Measurements from ENCODE around the gene GPATCH2.

Gene GPATCH2

DNA sequence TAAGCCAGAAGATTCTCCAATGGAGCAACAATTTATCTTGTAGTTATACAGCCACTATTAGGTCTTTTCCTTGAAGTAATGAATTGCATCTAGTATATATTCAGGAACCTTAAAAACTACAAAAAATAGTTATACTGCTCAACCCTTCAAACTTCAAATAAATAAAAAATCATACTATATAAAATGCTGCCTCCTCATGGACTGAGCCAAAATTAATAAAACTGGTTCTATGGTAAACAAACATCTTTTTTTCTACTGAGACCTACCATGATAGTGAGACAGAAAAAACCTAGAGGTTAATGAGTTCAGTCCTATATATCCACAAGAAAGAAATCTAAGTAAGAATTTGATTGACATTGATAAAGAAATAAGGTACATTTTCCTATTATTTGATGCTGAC lies 67.7 kb downstream of the GPATCH2 start:
- TF ChIP-seq, protein P1, sequence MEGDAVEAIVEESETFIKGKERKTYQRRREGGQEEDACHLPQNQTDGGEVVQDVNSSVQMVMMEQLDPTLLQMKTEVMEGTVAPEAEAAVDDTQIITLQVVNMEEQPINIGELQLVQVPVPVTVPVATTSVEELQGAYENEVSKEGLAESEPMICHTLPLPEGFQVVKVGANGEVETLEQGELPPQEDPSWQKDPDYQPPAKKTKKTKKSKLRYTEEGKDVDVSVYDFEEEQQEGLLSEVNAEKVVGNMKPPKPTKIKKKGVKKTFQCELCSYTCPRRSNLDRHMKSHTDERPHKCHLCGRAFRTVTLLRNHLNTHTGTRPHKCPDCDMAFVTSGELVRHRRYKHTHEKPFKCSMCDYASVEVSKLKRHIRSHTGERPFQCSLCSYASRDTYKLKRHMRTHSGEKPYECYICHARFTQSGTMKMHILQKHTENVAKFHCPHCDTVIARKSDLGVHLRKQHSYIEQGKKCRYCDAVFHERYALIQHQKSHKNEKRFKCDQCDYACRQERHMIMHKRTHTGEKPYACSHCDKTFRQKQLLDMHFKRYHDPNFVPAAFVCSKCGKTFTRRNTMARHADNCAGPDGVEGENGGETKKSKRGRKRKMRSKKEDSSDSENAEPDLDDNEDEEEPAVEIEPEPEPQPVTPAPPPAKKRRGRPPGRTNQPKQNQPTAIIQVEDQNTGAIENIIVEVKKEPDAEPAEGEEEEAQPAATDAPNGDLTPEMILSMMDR (IDR thresholded peaks at IDR 0.05; ENCODE audit: extremely low read depth, missing control alignments) = no peak

DNA sequence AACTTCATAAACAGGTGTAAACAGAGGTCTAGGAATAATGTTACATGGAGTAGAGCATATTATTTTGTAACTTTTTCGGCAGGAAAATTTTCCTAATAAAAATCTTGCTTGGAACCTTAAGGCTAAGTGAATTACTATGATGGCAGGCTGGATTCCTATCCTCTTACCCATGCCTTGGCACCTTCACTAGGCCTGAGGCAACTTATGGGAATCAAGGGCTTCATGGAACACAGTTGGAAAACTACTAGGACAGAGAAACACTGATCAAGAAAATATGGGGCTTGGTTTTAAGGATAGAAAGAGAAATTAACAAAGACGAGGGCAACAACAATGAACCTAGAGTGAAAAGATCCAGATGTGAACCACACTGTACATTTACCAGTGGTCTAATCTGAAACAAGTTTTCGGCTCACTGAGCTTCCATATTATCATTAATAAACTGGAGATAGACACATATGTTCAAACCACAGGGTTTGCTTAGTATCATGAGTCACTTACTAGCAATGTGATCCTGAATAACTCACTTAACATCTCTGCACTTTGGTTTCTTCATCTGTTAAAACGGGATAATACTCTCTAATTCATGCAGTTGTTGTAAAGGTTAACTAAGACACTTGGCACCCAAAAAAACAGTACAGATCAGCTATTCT lies 68.5 kb downstream of the GPATCH2 start:
- DNase-seq (ENCODE audit: low spot score) = no peak
- TF ChIP-seq, protein P1 (IDR thresholded peaks at IDR 0.05; ENCODE audit: extremely low read depth, missing control alignments) = no peak

More for the DNA sequence above, 67.7 kb downstream of the GPATCH2 start:
- DNase-seq (ENCODE audit: low spot score) = no peak

- TF ChIP-seq, protein P1 (IDR thresholded peaks at IDR 0.05; ENCODE audit: extremely low read depth, missing control alignments) = no peak
- DNase-seq (ENCODE audit: low spot score) = no peak
Measured at GRCh38 chr1:217561446-217561845, 69.4 kb downstream of the GPATCH2 start.

GRCh38 chr1:217554849-217555248 lies 76.0 kb downstream of the GPATCH2 start:
- DNase-seq (ENCODE audit: low spot score) = no peak
- TF ChIP-seq, protein P1 (IDR thresholded peaks at IDR 0.05; ENCODE audit: extremely low read depth, missing control alignments) = no peak

DNA sequence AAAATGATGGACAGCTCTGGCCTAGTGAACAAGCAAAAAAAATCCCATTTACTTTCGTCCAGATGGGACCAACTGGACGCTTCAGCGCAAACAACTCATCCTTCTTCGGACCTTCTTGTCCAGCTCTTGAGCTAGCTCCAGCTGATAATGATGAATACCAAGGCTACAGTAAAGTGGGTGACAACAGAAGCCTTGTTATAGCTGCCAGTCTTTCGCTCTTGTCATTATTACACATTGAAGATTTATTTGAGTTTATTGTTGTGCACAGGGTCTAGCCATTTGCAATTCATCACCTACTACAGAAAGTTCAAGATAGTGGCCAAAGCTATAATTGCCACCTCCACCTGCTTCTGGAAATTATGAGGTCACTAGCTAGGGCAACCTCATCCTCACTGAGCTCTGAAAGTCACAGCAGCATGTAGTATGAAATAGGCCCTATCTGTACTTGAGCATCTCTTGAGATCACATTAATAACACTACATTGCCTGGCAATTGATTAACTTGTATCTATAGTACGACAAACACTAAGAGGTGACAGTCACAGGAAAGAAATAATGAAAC lies 76.9 kb downstream of the GPATCH2 start:
- no peak for DNase-seq (ENCODE audit: low spot score)
- TF ChIP-seq, protein P1 (IDR thresholded peaks at IDR 0.05; ENCODE audit: extremely low read depth, missing control alignments) = no peak

- no peak for DNase-seq (ENCODE audit: low spot score)
- TF ChIP-seq, protein P1 (IDR thresholded peaks at IDR 0.05; ENCODE audit: extremely low read depth, missing control alignments) = no peak
Measured at GRCh38 chr1:217552339-217552951, 78.4 kb downstream of the GPATCH2 start.

- no peak for DNase-seq (ENCODE audit: low spot score)
- TF ChIP-seq, protein P1 (IDR thresholded peaks at IDR 0.05; ENCODE audit: extremely low read depth, missing control alignments) = no peak
Measured at GRCh38 chr1:217542837-217543236, 88.1 kb downstream of the GPATCH2 start.
